IMR-90 (cell line): ENCODE data around the gene LACC1. TPM values are rescaled to one million over a fixed set of nuclear protein-coding genes. Genes with fewer than 3 reads are reported as not detected.

ENCODE experiments used
- ATAC-seq: fragments of 200-7000 bp; cut with Tn5 transposase; 2 replicates; pipeline ENCODE4 v1.9.1; 2020; ENCODE audit warnings: low read depth, mild to moderate bottlenecking, moderate library complexity
- BruUV-seq: library from RNA; stranded (reverse); fragments of 400-500 nt; replicated peaks from 2 replicates; lab custom pipeline; 2021; lab: Mats Ljungman, UMichigan
- CTCF ChIA-PET: fragments of 300-600 bp; formaldehyde crosslinking; extraction: SDS; loops from one replicate; lab custom pipeline; 2021; ENCODE audit warnings: antibody characterized with exemption; lab: Yijun Ruan, JAX
- POLR2A ChIA-PET: fragments of 300-600 bp; sonication (Branson Sonifier 250); formaldehyde crosslinking; loops from one replicate; lab custom pipeline; 2022; ENCODE audit warnings: antibody characterized with exemption; ENCODE audit not compliant: unreplicated experiment; lab: Charles Lee
- DNase-seq: peaks from one replicate; pipeline ENCODE4 v3.0.0; 2013
- H2AFZ ChIP-seq: replicated peaks from 2 replicates; pipeline ENCODE3; 2013; ENCODE audit warnings: low read length, mild to moderate bottlenecking; ENCODE audit not compliant: poor library complexity
- H2AK5ac ChIP-seq: 2 replicates; pipeline ENCODE4 v1.6.1; 2013; ENCODE audit warnings: low read depth, low read length, inconsistent platforms
- H2AK9ac ChIP-seq: replicated peaks from 2 replicates; pipeline ENCODE3; 2013; ENCODE audit warnings: mild to moderate bottlenecking, low read depth, low read length, moderate library complexity; ENCODE audit not compliant: poor library complexity
- H2BK120ac ChIP-seq: 2 replicates; pipeline ENCODE4 v1.6.1; 2013; ENCODE audit warnings: low read depth, low read length, inconsistent platforms
- H2BK15ac ChIP-seq: 3 replicates; pipeline ENCODE4 v1.6.1; 2013; ENCODE audit warnings: low read depth, low read length, inconsistent platforms
- H2BK20ac ChIP-seq: 2 replicates; pipeline ENCODE4 v1.6.1; 2013; ENCODE audit warnings: low read depth, mild to moderate bottlenecking, inconsistent platforms, low read length, moderate library complexity
- H2BK5ac ChIP-seq: 2 replicates; pipeline ENCODE4 v1.6.1; 2013; ENCODE audit warnings: mild to moderate bottlenecking, low read depth, low read length, inconsistent platforms; ENCODE audit not compliant: poor library complexity, severe bottlenecking
- H3K14ac ChIP-seq: replicated peaks from 2 replicates; pipeline ENCODE4 v1.6.1; 2013; ENCODE audit warnings: low read depth, low read length, inconsistent platforms
- H3K18ac ChIP-seq: 2 replicates; pipeline ENCODE4 v1.6.1; 2013; ENCODE audit warnings: low read depth, low read length, control low read depth
- H3K23ac ChIP-seq: 2 replicates; pipeline ENCODE4 v1.6.1; 2013; ENCODE audit warnings: low read depth, low read length, inconsistent platforms
- H3K27ac ChIP-seq: 2 replicates; pipeline ENCODE4 v1.5.1; 2013; ENCODE audit warnings: mild to moderate bottlenecking, control low read depth, low read length; ENCODE audit not compliant: insufficient read depth
- H3K27me3 ChIP-seq: 2 replicates; pipeline ENCODE4 v1.6.1; 2013; ENCODE audit warnings: low read length; ENCODE audit not compliant: control insufficient read depth, insufficient read depth
- H3K36me3 ChIP-seq: 2 replicates; pipeline ENCODE4 v1.6.1; 2013; ENCODE audit warnings: low read length, mixed read lengths; ENCODE audit not compliant: control insufficient read depth, insufficient read depth
- H3K4ac ChIP-seq: 2 replicates; pipeline ENCODE4 v1.6.1; 2013; ENCODE audit warnings: low read depth, low read length, inconsistent platforms
- H3K4me1 ChIP-seq: 2 replicates; pipeline ENCODE4 v1.6.1; 2013; ENCODE audit warnings: low read length, mixed read lengths; ENCODE audit not compliant: control insufficient read depth, insufficient read depth
- H3K4me2 ChIP-seq: 2 replicates; pipeline ENCODE4 v1.6.1; 2013; ENCODE audit warnings: low read depth, mild to moderate bottlenecking, control low read depth, low read length, moderate library complexity
- H3K4me3 ChIP-seq: 2 replicates; pipeline ENCODE4 v1.5.1; 2013; ENCODE audit warnings: low read depth, mild to moderate bottlenecking, control low read depth, low read length, moderate library complexity; ENCODE audit not compliant: insufficient read depth
- H3K56ac ChIP-seq: 2 replicates; pipeline ENCODE4 v1.6.1; 2013; ENCODE audit warnings: low read length, inconsistent platforms; ENCODE audit not compliant: insufficient read depth; ENCODE audit errors: extremely low read depth
- H3K79me1 ChIP-seq, 2 experiments: 2 replicates each; pipeline ENCODE4 v1.6.1; 2013; ENCODE audit warnings: low read length in 2 of 2, inconsistent platforms in 1 of 2, low read depth in 1 of 2
- H3K9ac ChIP-seq: 2 replicates; pipeline ENCODE4 v1.6.1; 2013; ENCODE audit warnings: low read depth, low read length, control low read depth
- H3K9me1 ChIP-seq: 2 replicates; pipeline ENCODE4 v1.6.1; 2013; ENCODE audit warnings: low read length, inconsistent platforms; ENCODE audit not compliant: insufficient read depth
- H3K9me3 ChIP-seq: 2 replicates; pipeline ENCODE4 v1.6.1; 2013; ENCODE audit warnings: low read length; ENCODE audit not compliant: control insufficient read depth, insufficient read depth
- H4K20me1 ChIP-seq: 2 replicates; pipeline ENCODE4 v1.6.1; 2013; ENCODE audit warnings: low read length, inconsistent platforms; ENCODE audit not compliant: insufficient read depth
- H4K5ac ChIP-seq: 2 replicates; pipeline ENCODE4 v1.6.1; 2013; ENCODE audit warnings: mild to moderate bottlenecking, low read depth, low read length, control low read depth
- H4K8ac ChIP-seq, 2 experiments: 2 replicates each; pipeline ENCODE4 v1.6.1; 2013; ENCODE audit warnings: low read depth in 2 of 2, low read length in 2 of 2, control low read depth in 1 of 2, inconsistent platforms in 1 of 2
- H4K91ac ChIP-seq: 2 replicates; pipeline ENCODE4 v1.6.1; 2013; ENCODE audit warnings: low read depth, low read length, inconsistent platforms; ENCODE audit not compliant: insufficient read depth
- CEBPB ChIP-seq: IDR thresholded peaks from 2 replicates; pipeline ENCODE4 v1.6.1; 2012; ENCODE audit warnings: low read depth, low read length, improper control_type of control experiment
- FOS ChIP-seq: fragments of 150-350 bp; IDR thresholded peaks from 2 replicates; pipeline ENCODE4 v1.6.1; 2016; ENCODE audit warnings: low read depth, low read length
- RAD21 ChIP-seq: IDR thresholded peaks from 2 replicates; pipeline ENCODE4 v1.6.1; 2012; ENCODE audit warnings: low read length, improper control_type of control experiment
- RCOR1 ChIP-seq: IDR thresholded peaks from 2 replicates; pipeline ENCODE4 v1.6.1; 2012; ENCODE audit warnings: mild to moderate bottlenecking, low read length, improper control_type of control experiment; ENCODE audit not compliant: insufficient replicate concordance
- RFX5 ChIP-seq: IDR thresholded peaks from 2 replicates; pipeline ENCODE4 v1.8.0; 2012; ENCODE audit warnings: low read depth, mild to moderate bottlenecking, low read length, moderate library complexity
- WGBS, 2 experiments: methylation state at CpG; one replicate each; pipeline versions ENCODE4 v1.1.5 to v1.1.7; 2013; ENCODE audit warnings: missing lambda C conversion rate in 2 of 2; ENCODE audit not compliant: insufficient read length in 1 of 2; ENCODE audit errors: extremely low coverage in 2 of 2; 5-methylcytosine and 5-hydroxymethylcytosine counted together
- dilution Hi-C: fragments of 300-500 bp; cut with HindIII; formaldehyde crosslinking; loops from one replicate; pipeline ENCODE4 v1.14.3; 2018; ENCODE audit warnings: low sequenced_read_pairs; ENCODE audit not compliant: unreplicated experiment
- in situ Hi-C: fragments of 300-500 bp; cut with MboI; formaldehyde crosslinking; loops from 3 replicates; pipeline ENCODE4 v1.14.3; 2019; ENCODE audit warnings: low sequenced_read_pairs, inconsistent platforms, mixed read lengths
- intact Hi-C: fragments of 100-400 bp; cut with micrococcal nuclease; formaldehyde crosslinking; loops from 2 replicates; pipeline ENCODE4 v1.10.0; 2022
- polyA plus RNA-seq, 3 experiments: library from polyadenylated mRNA; depleted of rRNA; stranded (reverse); fragments of >200 nt; gene quantifications; 2 replicates each; pipeline ENCODE4 v1.2.3, GENCODE V29; 2012; ENCODE audit warnings: low replicate concordance in 1 of 3
- total RNA-seq: library from RNA; depleted of rRNA; stranded (reverse); fragments of >200 nt; gene quantifications from 2 replicates; pipeline ENCODE4 v1.2.3, GENCODE V29; 2012

The LACC1 gene
- total and polyA plus RNA-seq, 2 of the 4 experiments (the other 2 are of a cell fraction) = 3.2 to 4.7 TPM

DNA sequence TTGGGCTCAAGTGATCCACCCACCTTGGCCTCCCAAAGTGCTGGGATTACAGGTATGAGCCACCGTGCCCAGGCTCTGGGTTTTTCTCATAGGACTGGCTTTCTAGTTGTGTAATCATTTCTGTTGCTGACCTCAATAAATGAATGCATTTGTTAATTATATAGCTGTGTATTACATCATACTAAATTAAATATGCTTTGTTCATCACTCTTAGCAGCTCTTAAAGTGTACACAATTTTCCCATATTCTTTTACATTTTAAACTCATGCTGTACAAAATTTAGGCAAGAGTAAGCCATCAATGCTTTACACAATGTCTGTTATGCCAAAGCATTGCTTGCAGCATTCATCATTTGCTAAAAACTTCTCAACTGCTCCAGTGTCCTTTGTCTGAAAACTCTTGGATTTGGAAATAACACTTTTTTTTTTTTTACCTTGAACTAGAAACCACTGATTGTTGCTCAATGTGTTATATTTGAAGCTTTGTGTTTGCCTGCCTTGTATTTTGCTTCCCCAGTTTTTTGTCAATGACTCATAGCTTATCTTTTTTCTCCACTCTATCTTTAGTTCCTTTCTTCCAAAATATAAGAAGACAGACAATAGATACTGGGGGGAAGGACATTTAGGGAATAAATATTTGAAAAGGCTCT, 31.6 kb upstream of the LACC1 start:
- Histone ChIP-seq H3K23ac (no peak overlapping the region), H2AK5ac (0 out of 2 replicates have a peak overlapping the region, but pooled peaks have one; percentile 85), H2AFZ (no peak overlapping the region), H3K27me3 (no peaks in the 10 kb centered on the region), H3K4me2 (peak overlapping the region; percentile 45; the same call in 1 of the 2 replicates), H2AK9ac (no peak overlapping the region), H3K9me1 (peaks cover 4% of the 10 kb centered on the region; the same call in 1 of the 2 replicates), H4K8ac (peak overlapping the region in 1 of 2 experiments; percentile 64; a peak in 1 of 4 replicates), H4K5ac (no peak overlapping the region), H4K20me1 (no peaks in the 10 kb centered on the region), H3K36me3 (peaks cover 5% of the 10 kb centered on the region; the same call in 1 of the 2 replicates), H3K9me3 (peaks cover 21% of the 10 kb centered on the region), H2BK120ac (no peak overlapping the region), H3K79me1 (no peaks in the 10 kb centered on the region), H3K56ac (no peak overlapping the region), H3K9ac (no peak overlapping the region), H4K91ac (no peak overlapping the region; the same call in 1 of the 2 replicates), H2BK20ac (peak overlapping the region; percentile 72; the same call in 1 of the 2 replicates), H3K14ac (no peak overlapping the region), H3K4me1 (peaks cover 5% of the 10 kb centered on the region; the same call in 1 of the 2 replicates), H3K27ac (peak overlapping the region; percentile 44), H3K4ac (0 out of 2 replicates have a peak overlapping the region, but pooled peaks have one; percentile 52), H2BK15ac (no peak overlapping the region; the same call in 2 of the 3 replicates), H2BK5ac (peak overlapping the region; percentile 57), H3K18ac (peak overlapping the region; percentile 19; the same call in 1 of the 2 replicates), H3K4me3 (no peak overlapping the region)
- WGBS, 2 experiments = no CpG with 5 or more reads among the region's 1 CpG
- in situ Hi-C loops (no loop called here), dilution Hi-C loops (no loop called here), intact Hi-C loops (no loop called here)
- ATAC-seq (peak; percentile 46), DNase-seq (peak; percentile 71)
- ChIA-PET POLR2A (no interaction called here), CTCF (interaction anchor here (0.6 kb wide), 1 partner anchor 91 kb away, joined by 3 read pairs; no protein-coding TSS in a partner anchor)
- BruUV-seq = no TSS peak
- no peak for TF ChIP-seq RAD21
- TF ChIP-seq RCOR1 = no peak
- TF ChIP-seq CEBPB = peak; percentile 85
- peak; percentile 33; the same call in 1 of the 2 replicates for TF ChIP-seq FOS
- TF ChIP-seq RFX5 = no peak
